H1 (cell line): ENCODE measurements around the gene KNCN. TPM values are rescaled to one million over a fixed set of nuclear protein-coding genes. Genes with fewer than 3 reads are reported as not detected.

Source experiments
- CTCF ChIA-PET: fragments of 300-600 bp; sonication (Branson Sonifier 250); formaldehyde crosslinking; loops from one replicate; lab custom pipeline; 2021; ENCODE audit not compliant: partially characterized antibody; lab: Charles Lee
- POLR2A ChIA-PET: fragments of 300-600 bp; sonication (Branson Sonifier 250); formaldehyde crosslinking; loops from one replicate; lab custom pipeline; 2021; ENCODE audit warnings: inconsistent platforms; ENCODE audit not compliant: partially characterized antibody; lab: Charles Lee
- DNase-seq, 2 experiments: peaks; one replicate each; pipeline versions ENCODE4 v3.0.0 to v3.0.0-alpha.2; 2010 to 2022; ENCODE audit warnings: low spot score in 2 of 2, low read depth in 1 of 2, mixed read lengths in 1 of 2
- FAIRE-seq: peaks from 2 replicates; lab custom pipeline; 2011; peaks lifted over from hg19 to GRCh38; lab: Jason Lieb, UNC
- H2AFZ ChIP-seq: 2 replicates; pipeline ENCODE4 v1.8.1; 2012; ENCODE audit warnings: low read length, inconsistent platforms
- H2AK5ac ChIP-seq: 2 replicates; pipeline ENCODE4 v1.6.1; 2013; ENCODE audit warnings: low read depth, low read length
- H2BK120ac ChIP-seq: replicated peaks from 2 replicates; pipeline ENCODE3; 2013; ENCODE audit warnings: low read depth, low read length, inconsistent platforms
- H2BK12ac ChIP-seq: 2 replicates; pipeline ENCODE4 v1.6.1; 2013; ENCODE audit warnings: low read depth, low read length
- H2BK15ac ChIP-seq: 2 replicates; pipeline ENCODE4 v1.6.1; 2013; ENCODE audit warnings: low read length
- H2BK20ac ChIP-seq: 2 replicates; pipeline ENCODE4 v1.6.1; 2013; ENCODE audit warnings: low read length
- H2BK5ac ChIP-seq: 2 replicates; pipeline ENCODE4 v1.6.1; 2013; ENCODE audit warnings: low read depth, low read length
- H3K14ac ChIP-seq: 2 replicates; pipeline ENCODE4 v1.6.1; 2013; ENCODE audit warnings: inconsistent platforms; ENCODE audit not compliant: insufficient read length
- H3K18ac ChIP-seq: 2 replicates; pipeline ENCODE4 v1.6.1; 2013; ENCODE audit warnings: low read length; ENCODE audit errors: extremely low read depth
- H3K23ac ChIP-seq: 2 replicates; pipeline ENCODE4 v1.6.1; 2013; ENCODE audit warnings: inconsistent platforms; ENCODE audit not compliant: insufficient read length
- H3K23me2 ChIP-seq: 2 replicates; pipeline ENCODE4 v1.6.1; 2013; ENCODE audit warnings: low read depth, low read length
- H3K27ac ChIP-seq: 2 replicates; pipeline ENCODE4 v1.6.1; 2011; ENCODE audit warnings: low read depth, low read length, inconsistent platforms
- H3K27me3 ChIP-seq, 4 experiments: replicated peaks in 1 of 4; 1 replicate in 1 of 4; 2 replicates in 3 of 4; pipeline versions ENCODE4 v1.6.1 to v1.8.1; 2011 to 2013; ENCODE audit warnings: low read length in 3 of 4, mild to moderate bottlenecking in 3 of 4, inconsistent platforms in 2 of 4, mixed read lengths in 2 of 4, moderate library complexity in 1 of 4; ENCODE audit not compliant: control insufficient read depth in 3 of 4, insufficient read depth in 3 of 4; ENCODE audit errors: extremely low read depth in 1 of 4
- H3K36me3 ChIP-seq, 4 experiments: 2 replicates each; pipeline versions ENCODE4 v1.6.1 to v1.8.1; 2011 to 2013; ENCODE audit warnings: mild to moderate bottlenecking in 4 of 4, low read length in 3 of 4, moderate library complexity in 2 of 4, control low read depth in 1 of 4, inconsistent platforms in 1 of 4; ENCODE audit not compliant: insufficient read depth in 4 of 4, control insufficient read depth in 2 of 4
- H3K4ac ChIP-seq: replicated peaks from 2 replicates; pipeline ENCODE3; 2013; ENCODE audit warnings: low read length, low read depth, mixed read lengths, inconsistent platforms; ENCODE audit not compliant: insufficient read length
- H3K4me1 ChIP-seq, 4 experiments: replicated peaks in 1 of 4; 1 replicate in 1 of 4; 2 replicates in 3 of 4; pipeline versions ENCODE4 v1.6.1 to v1.8.1; 2011 to 2013; ENCODE audit warnings: low read length in 3 of 4, inconsistent platforms in 2 of 4, mixed read lengths in 1 of 4; ENCODE audit not compliant: insufficient read depth in 4 of 4, control insufficient read depth in 3 of 4
- H3K4me2 ChIP-seq, 2 experiments: 2 replicates each; pipeline versions ENCODE4 v1.6.1 to v1.8.1; 2011 to 2013; ENCODE audit warnings: low read depth in 2 of 2, low read length in 2 of 2, control low read depth in 1 of 2, inconsistent platforms in 1 of 2, mild to moderate bottlenecking in 1 of 2; ENCODE audit not compliant: insufficient read depth in 1 of 2
- H3K4me3 ChIP-seq, 4 experiments: fragments of 200-600, 300-600 bp in 1 of 4; sonication (generic), shearing (Covaris generic), sonication (Bioruptor Twin) in 1 of 4; 2 replicates each; pipeline versions ENCODE4 v1.5.1 to v1.8.1; 2011 to 2016; ENCODE audit warnings: low read length in 4 of 4, low read depth in 3 of 4, control low read depth in 2 of 4, inconsistent platforms in 2 of 4, mild to moderate bottlenecking in 2 of 4, mixed read lengths in 1 of 4, moderate library complexity in 1 of 4; ENCODE audit not compliant: insufficient read depth in 2 of 4; ENCODE audit errors: extremely low read depth in 1 of 4
- H3K56ac ChIP-seq: replicated peaks from 2 replicates; pipeline ENCODE3; 2013; ENCODE audit warnings: low read depth, mild to moderate bottlenecking, mixed read lengths, low read length, inconsistent platforms; ENCODE audit not compliant: insufficient read length
- H3K79me1 ChIP-seq: 2 replicates; pipeline ENCODE4 v1.6.1; 2013; ENCODE audit warnings: low read depth, low read length, control low read depth
- H3K79me2 ChIP-seq, 2 experiments: 2 replicates each; pipeline versions ENCODE4 v1.6.1 to v1.8.1; 2012 to 2013; ENCODE audit warnings: low read length in 2 of 2, mild to moderate bottlenecking in 2 of 2, inconsistent platforms in 1 of 2; ENCODE audit not compliant: insufficient read depth in 2 of 2, control insufficient read depth in 1 of 2
- H3K9ac ChIP-seq, 4 experiments: replicated peaks in 1 of 4; 1 replicate in 1 of 4; 2 replicates in 3 of 4; pipeline versions ENCODE4 v1.6.1 to v1.8.1; 2011 to 2013; ENCODE audit warnings: low read depth in 3 of 4, low read length in 3 of 4, control low read depth in 2 of 4, mild to moderate bottlenecking in 2 of 4, moderate library complexity in 2 of 4, inconsistent platforms in 1 of 4; ENCODE audit errors: extremely low read depth in 1 of 4
- H3K9me3 ChIP-seq, 2 experiments: 2 replicates each; pipeline versions ENCODE4 v1.6.1 to v1.8.1; 2012 to 2013; ENCODE audit warnings: mild to moderate bottlenecking in 2 of 2, moderate library complexity in 2 of 2, control low read depth in 1 of 2, inconsistent platforms in 1 of 2, low read depth in 1 of 2, low read length in 1 of 2, mixed read lengths in 1 of 2; ENCODE audit not compliant: insufficient read depth in 2 of 2
- H4K20me1 ChIP-seq, 2 experiments: replicated peaks in 1 of 2; 2 replicates each; pipeline versions ENCODE3 to v1.8.1; 2011 to 2013; ENCODE audit warnings: inconsistent platforms in 2 of 2, low read length in 2 of 2, mild to moderate bottlenecking in 1 of 2; ENCODE audit not compliant: insufficient read depth in 2 of 2, control insufficient read depth in 1 of 2
- H4K5ac ChIP-seq: 2 replicates; pipeline ENCODE4 v1.6.1; 2013; ENCODE audit warnings: low read length, low read depth, mixed read lengths, inconsistent platforms; ENCODE audit not compliant: insufficient read length
- H4K8ac ChIP-seq: 2 replicates; pipeline ENCODE4 v1.8.0; 2013; ENCODE audit warnings: mild to moderate bottlenecking, moderate library complexity, low read length, inconsistent platforms; ENCODE audit not compliant: insufficient read depth; ENCODE audit errors: extremely low read depth
- H4K91ac ChIP-seq: replicated peaks from 2 replicates; pipeline ENCODE3; 2013; ENCODE audit warnings: low read length, mixed read lengths, inconsistent platforms; ENCODE audit not compliant: insufficient read length
- ATF3 ChIP-seq: IDR thresholded peaks from 2 replicates; pipeline ENCODE4 v1.6.1; 2011; ENCODE audit warnings: low read depth, mild to moderate bottlenecking, low read length; ENCODE audit not compliant: insufficient read depth
- BCL11A ChIP-seq, 2 experiments: IDR thresholded peaks; one replicate each; pipeline ENCODE4 v1.6.1; 2011; ENCODE audit warnings: low read depth in 2 of 2, low read length in 2 of 2, mild to moderate bottlenecking in 2 of 2
- CHD2 ChIP-seq: IDR thresholded peaks from 2 replicates; pipeline ENCODE4 v1.6.1; 2012; ENCODE audit warnings: low read length, improper control_type of control experiment
- CTCF ChIP-seq, 3 experiments: IDR thresholded peaks; 1 replicate in 2 of 3; 2 replicates in 1 of 3; pipeline versions ENCODE4 v1.5.1 to v1.6.1; 2011; ENCODE audit warnings: low read length in 3 of 3, mild to moderate bottlenecking in 3 of 3, inconsistent platforms in 2 of 3, low read depth in 1 of 3, moderate library complexity in 1 of 3; ENCODE audit not compliant: insufficient read depth in 1 of 3; ENCODE audit errors: control extremely low read depth in 1 of 3
- GABPA ChIP-seq: IDR thresholded peaks from 2 replicates; pipeline ENCODE4 v1.6.1; 2011; ENCODE audit warnings: mild to moderate bottlenecking, low read length, moderate library complexity, borderline replicate concordance; ENCODE audit not compliant: insufficient read depth
- PHF8 ChIP-seq: fragments of 200-600 bp; sonication (generic); conservative IDR thresholded peaks from 2 replicates; pipeline ENCODE4 v1.7.1; 2012; ENCODE audit warnings: low read depth, mild to moderate bottlenecking, inconsistent platforms, low read length, moderate library complexity
- POU5F1 ChIP-seq: IDR thresholded peaks from 2 replicates; pipeline ENCODE4 v1.6.1; 2011; ENCODE audit warnings: low read depth, mild to moderate bottlenecking, low read length, moderate library complexity
- SP2 ChIP-seq: IDR thresholded peaks from 2 replicates; pipeline ENCODE4 v1.6.1; 2012; ENCODE audit warnings: mild to moderate bottlenecking, low read length, inconsistent platforms
- TAF1 ChIP-seq: IDR thresholded peaks from 2 replicates; pipeline ENCODE4 v1.6.1; 2011; ENCODE audit warnings: mild to moderate bottlenecking, low read depth, low read length
- TCF12 ChIP-seq: IDR thresholded peaks from 2 replicates; pipeline ENCODE4 v1.6.1; 2011; ENCODE audit warnings: low read depth, mild to moderate bottlenecking, low read length
- WGBS, 2 experiments: shearing (Covaris generic) in 1 of 2; methylation state at CpG; one replicate each; pipeline versions ENCODE4 v1.1.6 to v1.1.7; 2013 to 2015; ENCODE audit warnings: low lambda C conversion rate in 2 of 2, mixed read lengths in 2 of 2, inconsistent platforms in 1 of 2, low coverage in 1 of 2, missing lambda C conversion rate in 1 of 2; ENCODE audit not compliant: insufficient replicate concordance in 2 of 2, insufficient coverage in 1 of 2, insufficient read length in 1 of 2; ENCODE audit errors: extremely low coverage in 1 of 2, missing lambda C conversion rate in 1 of 2; 5-methylcytosine and 5-hydroxymethylcytosine counted together
- polyA plus RNA-seq, 7 experiments: library from polyadenylated mRNA; depleted of rRNA in 3 of 7; stranded (reverse) in 5 of 7; unstranded in 2 of 7; fragments of >200 nt in 5 of 7; fragments of 200-250 nt in 2 of 7; gene quantifications; 1 replicate in 5 of 7; 2 replicates in 1 of 7; 4 replicates in 1 of 7; pipeline versions ENCODE4 v1.2.1 to v1.2.3, GENCODE V29; 2011 to 2013; ENCODE audit warnings: missing spikeins in 2 of 7, mixed read lengths in 2 of 7
- total RNA-seq: library from RNA; stranded (reverse); fragmentation: NEBNext Ultra II Directional; extraction: Animal tissue kit (Norgen Biotek cat#: 25700); gene quantifications from 2 replicates; pipeline ENCODE4 v1.2.1, GENCODE V29; 2021

KNCN gene
- total and polyA plus RNA-seq, 2 of the 8 experiments (the other 6 are each of a cell fraction or from before 2014, with no cell fraction given) = not detected

- no peak for DNase-seq
- H4K8ac ChIP-seq = no peak overlapping the region
- H3K56ac ChIP-seq = no peak overlapping the region
- H4K20me1 ChIP-seq = no peaks in the 10 kb centered on the region
- H4K5ac ChIP-seq = no peak overlapping the region
- no peak overlapping the region for H3K4me2 ChIP-seq
- H3K9me3 ChIP-seq = no peaks in the 10 kb centered on the region
- CTCF ChIA-PET = interaction anchor here (0.6 to 8.2 kb wide), 6 partner anchors 18 to 228 kb away, joined by 3 to 52 read pairs (median 3); partner anchors contain the start of gene MKNK1
- H2BK20ac ChIP-seq = no peak overlapping the region
- H3K23ac ChIP-seq = no peak overlapping the region
- 92% methylated on average over 12 of the region's 12 CpGs; no CpG with 5 or more reads in 1 of the 2 experiments for WGBS, 2 experiments
- peaks cover 0 to 3% (median under 1%) of the 10 kb centered on the region in 4 experiments; a peak in 2 of 7 replicates for H3K4me1 ChIP-seq
- no peak overlapping the region for H3K18ac ChIP-seq
- no peak overlapping the region for H2BK15ac ChIP-seq
- no peaks in the 10 kb centered on the region for H3K79me1 ChIP-seq
- H3K79me2 ChIP-seq = no peaks in the 10 kb centered on the region
- no peak overlapping the region for H2BK120ac ChIP-seq
- no peak overlapping the region for H2BK5ac ChIP-seq
- peaks cover 0 to 1% (median 0%) of the 10 kb centered on the region in 4 experiments; a peak in 2 of 8 replicates for H3K36me3 ChIP-seq
- no peak overlapping the region for H3K4me3 ChIP-seq
- H2BK12ac ChIP-seq = no peak overlapping the region
- H3K4ac ChIP-seq = no peak overlapping the region
- H2AFZ ChIP-seq = no peak overlapping the region
- H3K27ac ChIP-seq = no peak overlapping the region
- no peaks in the 10 kb centered on the region for H3K27me3 ChIP-seq
- no peak for FAIRE-seq
- H2AK5ac ChIP-seq = no peak overlapping the region
- no peak overlapping the region for H3K9ac ChIP-seq
- H3K14ac ChIP-seq = no peak overlapping the region
- H4K91ac ChIP-seq = no peak overlapping the region
- POLR2A ChIA-PET = interaction anchor here (1.0 kb wide), 1 partner anchor 9 kb away, joined by 4 read pairs; no protein-coding TSS in a partner anchor
- H3K23me2 ChIP-seq = no peaks in the 10 kb centered on the region
- no peak for TF ChIP-seq SP2
- TF ChIP-seq GABPA = no peak
- TF ChIP-seq PHF8 = no peak
- TF ChIP-seq POU5F1 = no peak
- TF ChIP-seq ATF3 = no peak
- TF ChIP-seq CTCF (IDR thresholded peaks at IDR 0.05; ENCODE audit: control extremely low read depth in 1 of 3, insufficient read depth in 1 of 3, low read depth in 1 of 3, low read length in 3 of 3) = no peak
- TF ChIP-seq CHD2 = no peak
- no peak for TF ChIP-seq BCL11A (IDR thresholded peaks at IDR 0.05; ENCODE audit: low read depth in 2 of 2, low read length in 2 of 2)
- TF ChIP-seq TAF1 = no peak
- no peak for TF ChIP-seq TCF12
Measured at GRCh38 chr1:46585312-46585938, 34.0 kb upstream of the KNCN start.
